ENCODE results near the gene MAGI2.

The MAGI2 gene
- 0.19 to 0.35 (median 0.35) reads per million in 3 donors for total RNA-seq

DNA sequence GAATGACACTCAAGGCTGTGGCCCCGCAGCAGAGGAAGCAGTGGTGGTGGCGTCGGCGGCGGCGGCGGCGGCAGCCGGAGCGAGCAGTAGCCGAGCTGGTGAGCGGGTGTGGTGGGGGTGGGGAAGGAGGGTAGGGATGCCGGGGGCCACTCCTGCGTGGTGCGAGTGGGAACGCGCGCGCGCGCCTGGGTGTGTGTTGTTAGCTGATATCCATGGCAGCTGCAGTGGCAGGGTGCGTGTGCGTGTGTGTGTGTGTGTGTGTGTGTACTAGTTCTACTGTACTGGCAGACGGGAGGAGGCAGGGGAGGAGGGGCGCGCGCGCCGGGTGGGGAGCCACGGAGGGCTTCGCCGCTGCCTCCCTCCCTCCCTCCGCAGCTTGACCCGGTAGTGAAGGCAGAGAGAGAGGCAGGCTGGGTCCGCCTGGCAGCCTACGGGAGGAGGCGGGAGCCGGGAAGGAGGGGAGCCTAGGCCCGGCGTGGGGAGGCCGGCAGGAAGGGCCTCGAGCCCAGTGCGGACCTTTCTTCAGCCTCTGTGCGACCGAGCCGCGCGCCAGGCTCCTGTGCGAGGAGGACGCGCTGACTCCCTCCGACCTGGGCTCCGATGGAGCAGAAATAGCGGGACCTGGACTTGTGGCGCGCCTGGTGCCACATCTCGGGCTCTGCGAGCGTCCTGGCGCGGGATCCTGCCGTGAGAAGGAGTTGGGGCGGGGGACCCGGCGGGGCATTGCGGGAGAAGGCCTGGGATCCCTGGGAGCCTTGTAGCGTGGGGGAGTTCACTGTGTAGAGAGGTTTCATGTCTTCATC lies at the start of gene MAGI2:
MAGI2 (minus strand) TSS at position 110 of the 803 bp plus-strand sequence. CDS start 347 bp downstream, outside the sequence.
- DNase-seq = no peak
- Histone ChIP-seq H3K4me3 (ENCODE audit: insufficient read depth, low read depth, low read length, poor library complexity, severe bottlenecking) (no peak within 1 kb of the TSS), H3K27me3 (replicated peaks; ENCODE audit: control insufficient read depth, insufficient read depth, low read length, poor library complexity, severe bottlenecking) (no peaks in the 10 kb centered on the region), H3K9me3 (ENCODE audit: control insufficient read depth, low read length) (no peaks in the 10 kb centered on the region), H3K36me3 (ENCODE audit: control insufficient read depth, insufficient read depth, low read length) (no peaks in the 10 kb centered on the region), H3K27ac (ENCODE audit: insufficient read depth, low read length, poor library complexity, severe bottlenecking) (no peak within 1 kb of the TSS), H3K4me1 (ENCODE audit: control insufficient read depth, insufficient read depth, low read length, poor library complexity, severe bottlenecking) (no peaks in the 10 kb centered on the region)

DNA sequence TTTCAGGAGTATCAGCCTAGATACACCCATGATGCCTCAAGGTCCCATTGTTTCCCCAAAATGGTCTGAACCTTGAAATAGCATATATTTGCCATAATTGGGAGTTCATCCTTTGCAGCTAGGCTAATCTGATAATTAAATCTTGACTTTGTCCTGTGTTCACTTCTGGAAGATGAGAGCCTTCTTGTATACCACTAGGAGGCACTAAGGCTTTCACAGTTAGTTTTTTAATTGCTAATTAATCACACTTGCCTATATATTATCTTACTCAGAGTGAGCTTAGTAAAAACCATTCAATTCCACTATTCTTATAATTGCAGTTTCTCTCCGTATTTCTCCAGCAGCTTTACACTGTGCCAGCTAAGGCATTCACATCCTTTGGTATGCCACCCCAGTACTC lies 48.7 kb upstream of the MAGI2 start:
- Histone ChIP-seq H3K27me3 (replicated peaks; ENCODE audit: control insufficient read depth, insufficient read depth, low read length, poor library complexity, severe bottlenecking) (no peaks in the 10 kb centered on the region), H3K9me3 (ENCODE audit: control insufficient read depth, low read length) (no peaks in the 10 kb centered on the region), H3K4me1 (ENCODE audit: control insufficient read depth, insufficient read depth, low read length, poor library complexity, severe bottlenecking) (no peaks in the 10 kb centered on the region), H3K4me3 (ENCODE audit: insufficient read depth, low read depth, low read length, poor library complexity, severe bottlenecking) (no peak overlapping the region), H3K36me3 (ENCODE audit: control insufficient read depth, insufficient read depth, low read length) (no peaks in the 10 kb centered on the region), H3K27ac (ENCODE audit: insufficient read depth, low read length, poor library complexity, severe bottlenecking) (no peak overlapping the region)
- no peak for DNase-seq

DNA sequence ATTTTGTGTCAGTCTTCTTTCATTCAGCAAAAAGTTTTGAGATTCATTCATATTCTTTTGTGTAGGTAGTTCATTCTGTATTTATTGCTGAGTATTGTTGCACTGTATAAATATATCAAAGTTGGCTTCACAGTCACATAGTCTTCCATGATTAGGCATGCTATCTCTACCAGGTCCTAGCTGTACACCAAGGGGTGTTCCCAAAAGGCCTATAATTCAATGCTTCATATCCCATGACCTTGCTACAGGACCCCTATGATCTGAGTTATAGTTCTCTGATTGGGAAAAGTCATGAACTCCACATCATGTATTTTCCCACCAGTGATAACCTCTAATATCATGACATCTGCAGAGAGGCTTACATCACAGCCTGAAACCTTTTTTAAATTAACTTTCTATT lies 47.3 kb upstream of the MAGI2 start:
- H3K27me3 ChIP-seq (replicated peaks; ENCODE audit: control insufficient read depth, insufficient read depth, low read length, poor library complexity, severe bottlenecking) = no peaks in the 10 kb centered on the region
- no peak for DNase-seq
- no peaks in the 10 kb centered on the region for H3K36me3 ChIP-seq (ENCODE audit: control insufficient read depth, insufficient read depth, low read length)
- H3K9me3 ChIP-seq (ENCODE audit: control insufficient read depth, low read length) = no peaks in the 10 kb centered on the region
- H3K27ac ChIP-seq (ENCODE audit: insufficient read depth, low read length, poor library complexity, severe bottlenecking) = no peak overlapping the region
- no peak overlapping the region for H3K4me3 ChIP-seq (ENCODE audit: insufficient read depth, low read depth, low read length, poor library complexity, severe bottlenecking)
- H3K4me1 ChIP-seq (ENCODE audit: control insufficient read depth, insufficient read depth, low read length, poor library complexity, severe bottlenecking) = no peaks in the 10 kb centered on the region

DNA sequence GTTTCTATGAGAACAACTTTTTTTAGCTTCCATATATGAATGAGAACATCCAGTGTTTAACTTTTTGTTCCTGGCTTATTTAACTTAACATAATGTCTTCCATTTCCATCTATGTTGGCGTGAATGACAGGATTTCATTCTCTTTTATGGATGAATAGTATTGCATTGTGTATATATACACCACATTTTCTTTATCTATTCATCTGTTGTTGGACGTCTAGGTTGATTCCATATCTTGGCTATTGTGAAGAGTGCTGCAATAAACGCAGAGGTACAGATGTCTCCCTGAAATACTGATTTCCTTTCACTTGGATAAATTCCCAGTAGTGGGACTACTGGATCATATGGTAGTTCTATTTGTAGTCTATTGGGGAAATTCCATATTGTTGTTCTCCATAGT lies 44.3 kb upstream of the MAGI2 start:
- Histone ChIP-seq H3K4me1 (ENCODE audit: control insufficient read depth, insufficient read depth, low read length, poor library complexity, severe bottlenecking) (no peaks in the 10 kb centered on the region), H3K36me3 (ENCODE audit: control insufficient read depth, insufficient read depth, low read length) (no peaks in the 10 kb centered on the region), H3K4me3 (ENCODE audit: insufficient read depth, low read depth, low read length, poor library complexity, severe bottlenecking) (no peak overlapping the region), H3K9me3 (ENCODE audit: control insufficient read depth, low read length) (no peaks in the 10 kb centered on the region), H3K27me3 (replicated peaks; ENCODE audit: control insufficient read depth, insufficient read depth, low read length, poor library complexity, severe bottlenecking) (no peaks in the 10 kb centered on the region), H3K27ac (ENCODE audit: insufficient read depth, low read length, poor library complexity, severe bottlenecking) (no peak overlapping the region)
- no peak for DNase-seq

DNA sequence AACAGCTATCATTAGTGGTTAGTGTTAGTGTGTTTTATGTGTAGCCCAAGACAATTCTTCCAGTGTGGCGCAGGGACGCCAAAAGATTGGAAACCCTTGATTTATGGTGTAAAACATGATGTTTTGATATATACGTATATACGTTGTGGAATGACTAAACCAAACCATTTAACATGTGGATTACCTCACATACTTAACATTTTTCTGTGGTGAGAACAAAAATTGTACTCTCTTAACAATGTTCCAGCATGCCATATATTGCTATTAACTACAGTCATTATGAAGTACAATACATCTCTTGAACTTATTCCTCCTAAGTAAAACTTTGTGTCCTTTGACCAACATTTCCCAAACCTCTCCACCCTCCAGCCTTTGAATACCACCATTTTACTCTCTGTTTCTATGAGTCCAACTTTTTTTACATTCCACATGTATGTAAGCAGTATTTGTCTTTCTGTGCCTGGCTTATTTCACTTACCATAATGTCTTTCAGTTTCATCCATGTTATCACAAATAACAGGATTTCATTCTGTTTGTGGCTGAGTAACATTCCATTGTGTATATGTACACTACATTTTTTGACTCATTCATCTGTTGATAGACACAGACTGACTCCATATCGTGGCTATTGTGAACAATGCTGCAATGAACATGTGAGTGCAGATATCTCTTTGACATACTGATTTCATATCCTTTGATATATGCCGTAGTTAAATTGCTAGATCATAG lies 42.2 kb upstream of the MAGI2 start:
- Histone ChIP-seq H3K27ac (ENCODE audit: insufficient read depth, low read length, poor library complexity, severe bottlenecking) (no peak overlapping the region), H3K27me3 (replicated peaks; ENCODE audit: control insufficient read depth, insufficient read depth, low read length, poor library complexity, severe bottlenecking) (no peaks in the 10 kb centered on the region), H3K4me3 (ENCODE audit: insufficient read depth, low read depth, low read length, poor library complexity, severe bottlenecking) (no peak overlapping the region), H3K4me1 (ENCODE audit: control insufficient read depth, insufficient read depth, low read length, poor library complexity, severe bottlenecking) (no peaks in the 10 kb centered on the region), H3K9me3 (ENCODE audit: control insufficient read depth, low read length) (no peaks in the 10 kb centered on the region), H3K36me3 (ENCODE audit: control insufficient read depth, insufficient read depth, low read length) (no peaks in the 10 kb centered on the region)
- DNase-seq = no peak

DNA sequence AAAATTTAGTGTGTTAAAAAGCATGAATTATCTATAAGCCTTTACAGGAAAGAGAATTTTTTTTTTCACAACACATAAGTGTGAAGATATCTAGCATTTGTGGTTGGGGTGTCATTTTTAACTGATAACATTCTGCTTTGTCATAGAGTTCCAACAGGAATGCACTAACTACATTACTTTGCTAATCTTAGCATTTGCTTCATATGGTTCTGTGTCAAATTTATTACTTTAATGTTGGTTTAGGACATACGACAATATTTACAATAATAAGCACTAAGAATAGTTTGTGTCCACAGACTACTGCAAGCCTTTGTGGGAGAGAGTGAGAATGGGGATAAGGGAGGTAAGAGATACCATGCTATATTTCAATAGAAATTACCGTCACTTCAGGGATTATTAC lies 40.6 kb upstream of the MAGI2 start:
- no peaks in the 10 kb centered on the region for H3K9me3 ChIP-seq (ENCODE audit: control insufficient read depth, low read length)
- no peaks in the 10 kb centered on the region for H3K36me3 ChIP-seq (ENCODE audit: control insufficient read depth, insufficient read depth, low read length)
- no peak for DNase-seq
- H3K4me3 ChIP-seq (ENCODE audit: insufficient read depth, low read depth, low read length, poor library complexity, severe bottlenecking) = no peak overlapping the region
- no peaks in the 10 kb centered on the region for H3K4me1 ChIP-seq (ENCODE audit: control insufficient read depth, insufficient read depth, low read length, poor library complexity, severe bottlenecking)
- H3K27me3 ChIP-seq (replicated peaks; ENCODE audit: control insufficient read depth, insufficient read depth, low read length, poor library complexity, severe bottlenecking) = no peaks in the 10 kb centered on the region
- H3K27ac ChIP-seq (ENCODE audit: insufficient read depth, low read length, poor library complexity, severe bottlenecking) = no peak overlapping the region

DNA sequence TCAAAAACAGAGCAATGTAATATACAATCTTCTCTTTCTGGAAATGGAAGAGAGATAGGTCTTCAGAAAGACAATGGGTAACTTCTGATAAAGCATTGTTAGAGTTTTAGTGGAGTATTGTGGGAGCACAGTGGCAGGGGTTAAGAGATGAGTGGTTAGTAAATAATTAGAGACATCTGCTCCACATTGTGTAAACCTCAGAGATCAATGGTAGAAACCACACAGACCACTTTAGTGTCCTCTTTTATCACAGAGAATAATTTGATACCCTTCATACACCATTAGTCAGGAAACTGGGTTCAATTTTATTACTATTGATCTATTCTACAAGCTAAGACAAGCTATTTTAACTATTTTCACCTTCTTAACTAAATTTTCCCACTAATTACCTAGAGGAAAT lies 35.9 kb upstream of the MAGI2 start:
- H3K36me3 ChIP-seq (ENCODE audit: control insufficient read depth, insufficient read depth, low read length) = no peaks in the 10 kb centered on the region
- no peaks in the 10 kb centered on the region for H3K27me3 ChIP-seq (replicated peaks; ENCODE audit: control insufficient read depth, insufficient read depth, low read length, poor library complexity, severe bottlenecking)
- DNase-seq = no peak
- H3K4me3 ChIP-seq (ENCODE audit: insufficient read depth, low read depth, low read length, poor library complexity, severe bottlenecking) = no peak overlapping the region
- H3K4me1 ChIP-seq (ENCODE audit: control insufficient read depth, insufficient read depth, low read length, poor library complexity, severe bottlenecking) = no peaks in the 10 kb centered on the region
- H3K9me3 ChIP-seq (ENCODE audit: control insufficient read depth, low read length) = no peaks in the 10 kb centered on the region
- H3K27ac ChIP-seq (ENCODE audit: insufficient read depth, low read length, poor library complexity, severe bottlenecking) = no peak overlapping the region

DNA sequence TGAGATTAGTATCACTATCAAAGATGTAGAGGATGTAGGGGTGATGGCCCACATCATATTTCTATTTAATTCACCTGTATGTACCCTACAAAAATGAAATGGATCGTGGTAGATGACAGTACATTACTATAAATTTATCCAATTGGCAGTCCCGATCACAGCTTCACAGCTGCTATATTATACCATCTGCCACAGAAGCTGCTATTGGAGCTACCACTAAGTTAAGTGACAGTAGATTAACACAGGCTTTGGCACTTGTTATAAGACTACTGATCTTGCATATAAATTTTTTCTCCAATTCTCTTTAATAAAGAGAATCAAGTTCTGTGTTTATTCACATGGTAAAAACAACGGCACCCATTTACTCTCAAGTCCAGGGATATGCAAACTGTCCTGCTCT lies 24.9 kb upstream of the MAGI2 start:
- DNase-seq = no peak
- H3K27me3 ChIP-seq (replicated peaks; ENCODE audit: control insufficient read depth, insufficient read depth, low read length, poor library complexity, severe bottlenecking) = no peaks in the 10 kb centered on the region
- H3K36me3 ChIP-seq (ENCODE audit: control insufficient read depth, insufficient read depth, low read length) = no peaks in the 10 kb centered on the region
- no peak overlapping the region for H3K4me3 ChIP-seq (ENCODE audit: insufficient read depth, low read depth, low read length, poor library complexity, severe bottlenecking)
- no peaks in the 10 kb centered on the region for H3K9me3 ChIP-seq (ENCODE audit: control insufficient read depth, low read length)
- H3K27ac ChIP-seq (ENCODE audit: insufficient read depth, low read length, poor library complexity, severe bottlenecking) = no peak overlapping the region
- H3K4me1 ChIP-seq (ENCODE audit: control insufficient read depth, insufficient read depth, low read length, poor library complexity, severe bottlenecking) = no peaks in the 10 kb centered on the region

DNA sequence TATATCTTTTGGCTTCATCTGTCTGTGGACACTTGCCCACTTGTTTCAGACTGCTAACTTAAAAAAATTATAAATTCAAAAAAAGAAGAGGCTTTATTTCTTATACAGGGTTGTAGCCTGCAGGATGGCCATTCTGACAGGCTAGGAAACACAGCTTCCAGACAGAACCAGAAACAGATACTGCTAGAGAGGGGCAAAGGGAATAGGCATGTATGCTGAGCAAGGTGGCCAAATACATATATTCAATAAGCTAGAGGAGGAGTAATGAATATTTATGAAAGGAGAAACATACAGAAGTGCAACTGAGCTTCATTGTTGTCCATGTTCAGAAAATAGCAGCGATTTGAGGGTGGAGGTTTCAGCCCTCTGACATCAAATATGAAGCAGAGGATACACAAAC lies 22.0 kb upstream of the MAGI2 start:
- Histone ChIP-seq H3K27ac (ENCODE audit: insufficient read depth, low read length, poor library complexity, severe bottlenecking) (no peak overlapping the region), H3K9me3 (ENCODE audit: control insufficient read depth, low read length) (no peaks in the 10 kb centered on the region), H3K4me3 (ENCODE audit: insufficient read depth, low read depth, low read length, poor library complexity, severe bottlenecking) (no peak overlapping the region), H3K27me3 (replicated peaks; ENCODE audit: control insufficient read depth, insufficient read depth, low read length, poor library complexity, severe bottlenecking) (no peaks in the 10 kb centered on the region), H3K4me1 (ENCODE audit: control insufficient read depth, insufficient read depth, low read length, poor library complexity, severe bottlenecking) (no peaks in the 10 kb centered on the region), H3K36me3 (ENCODE audit: control insufficient read depth, insufficient read depth, low read length) (no peaks in the 10 kb centered on the region)
- DNase-seq = no peak

DNA sequence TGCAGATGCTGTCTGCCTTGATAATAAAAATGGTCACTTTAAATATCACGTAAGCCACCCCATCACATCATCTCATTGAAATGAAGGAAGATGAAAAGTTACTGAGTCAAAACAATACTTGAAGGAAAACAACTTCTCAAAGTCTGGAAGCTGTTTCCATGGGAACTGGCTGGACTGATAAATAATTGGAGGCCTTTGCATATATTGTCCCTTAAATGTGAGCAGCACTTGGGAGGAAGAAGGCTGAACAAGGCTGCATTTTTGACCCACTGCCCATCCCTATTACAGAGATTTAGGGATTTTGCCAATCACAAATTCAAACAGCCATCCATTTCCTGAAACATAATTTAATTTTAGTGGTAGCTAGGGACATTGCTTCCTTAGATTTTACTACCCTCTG lies 18.2 kb upstream of the MAGI2 start:
- H3K9me3 ChIP-seq (ENCODE audit: control insufficient read depth, low read length) = no peaks in the 10 kb centered on the region
- no peak for DNase-seq
- H3K27me3 ChIP-seq (replicated peaks; ENCODE audit: control insufficient read depth, insufficient read depth, low read length, poor library complexity, severe bottlenecking) = no peaks in the 10 kb centered on the region
- H3K4me3 ChIP-seq (ENCODE audit: insufficient read depth, low read depth, low read length, poor library complexity, severe bottlenecking) = no peak overlapping the region
- H3K4me1 ChIP-seq (ENCODE audit: control insufficient read depth, insufficient read depth, low read length, poor library complexity, severe bottlenecking) = no peaks in the 10 kb centered on the region
- H3K36me3 ChIP-seq (ENCODE audit: control insufficient read depth, insufficient read depth, low read length) = no peaks in the 10 kb centered on the region
- no peak overlapping the region for H3K27ac ChIP-seq (ENCODE audit: insufficient read depth, low read length, poor library complexity, severe bottlenecking)
